Measurements from ENCODE around the gene NDUFB11. TPM values are rescaled to one million over a fixed set of nuclear protein-coding genes. Genes with fewer than 3 reads are reported as not detected.
A peak's percentile ranks its signal among the peaks of the same experiment; 100 is the strongest.
"Not testable (repeated sequence)": the region's sequence is repeated elsewhere in the genome, so short reads cannot be mapped to it uniquely, and the experiment has no call there.

The NDUFB11 gene
- total and polyA plus RNA-seq, 12 donors: 149 to 217 (median 172) TPM

DNA sequence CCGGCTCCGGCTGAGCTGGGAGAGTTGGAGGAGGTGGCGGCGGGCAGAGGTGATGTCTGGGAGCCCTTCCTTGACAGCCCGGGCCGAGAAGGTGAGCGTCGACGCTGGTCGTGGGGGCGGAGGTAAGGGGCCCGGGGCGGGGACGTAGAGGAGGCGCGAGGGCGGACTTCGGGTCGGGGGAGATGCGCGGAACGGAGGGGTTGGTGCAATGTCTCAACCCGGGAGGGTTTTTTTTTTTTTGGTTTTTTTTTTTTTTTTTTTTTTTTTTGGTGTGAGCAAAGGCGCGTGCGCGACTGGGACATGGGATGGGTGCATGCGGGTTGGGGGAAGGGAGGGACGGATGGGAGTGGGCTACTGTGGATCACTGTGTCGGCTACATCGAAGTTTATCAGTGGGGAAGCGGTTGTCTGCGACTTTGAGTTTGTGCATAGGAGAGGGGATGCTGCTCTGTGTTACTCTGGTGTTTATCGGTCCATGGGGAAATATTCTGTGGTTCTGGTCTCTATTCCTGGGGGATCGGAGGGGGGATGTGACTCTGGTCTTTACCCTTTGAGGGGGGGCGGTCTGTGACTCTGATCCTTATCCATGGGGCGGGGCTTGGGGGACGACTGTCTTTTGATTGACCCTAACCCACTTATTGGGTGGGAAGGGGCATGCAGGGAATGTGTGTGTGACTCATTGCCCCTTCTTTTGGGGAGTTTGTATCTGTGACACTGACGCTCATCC, 1.1 kb upstream of the NDUFB11 start:
- DNase-seq: no peak
- no peaks in the 10 kb centered on the region for H3K9me3 ChIP-seq
- H3K36me3 ChIP-seq: peaks cover 0 to 26% (median 0%) of the 10 kb centered on the region in 9 donors
- intact Hi-C loops (cut with DNase I): no loop called here
- 1% methylated on average over 28 to 39 of the region's 39 CpGs for WGBS, 2 donors
- TF ChIP-seq, protein P1, sequence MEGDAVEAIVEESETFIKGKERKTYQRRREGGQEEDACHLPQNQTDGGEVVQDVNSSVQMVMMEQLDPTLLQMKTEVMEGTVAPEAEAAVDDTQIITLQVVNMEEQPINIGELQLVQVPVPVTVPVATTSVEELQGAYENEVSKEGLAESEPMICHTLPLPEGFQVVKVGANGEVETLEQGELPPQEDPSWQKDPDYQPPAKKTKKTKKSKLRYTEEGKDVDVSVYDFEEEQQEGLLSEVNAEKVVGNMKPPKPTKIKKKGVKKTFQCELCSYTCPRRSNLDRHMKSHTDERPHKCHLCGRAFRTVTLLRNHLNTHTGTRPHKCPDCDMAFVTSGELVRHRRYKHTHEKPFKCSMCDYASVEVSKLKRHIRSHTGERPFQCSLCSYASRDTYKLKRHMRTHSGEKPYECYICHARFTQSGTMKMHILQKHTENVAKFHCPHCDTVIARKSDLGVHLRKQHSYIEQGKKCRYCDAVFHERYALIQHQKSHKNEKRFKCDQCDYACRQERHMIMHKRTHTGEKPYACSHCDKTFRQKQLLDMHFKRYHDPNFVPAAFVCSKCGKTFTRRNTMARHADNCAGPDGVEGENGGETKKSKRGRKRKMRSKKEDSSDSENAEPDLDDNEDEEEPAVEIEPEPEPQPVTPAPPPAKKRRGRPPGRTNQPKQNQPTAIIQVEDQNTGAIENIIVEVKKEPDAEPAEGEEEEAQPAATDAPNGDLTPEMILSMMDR (IDR thresholded peaks at IDR 0.05): no peak
- peak; percentile 7 to 51 (median 37) for ATAC-seq
- H3K4me3 ChIP-seq: peak overlapping the region; percentile 41 to 89 (median 67)
- H3K27ac ChIP-seq: peak overlapping the region; percentile 89 to 98 (median 92)
- peaks cover 0 to 28% (median 0%) of the 10 kb centered on the region in 7 donors for H3K27me3 ChIP-seq
- H3K4me1 ChIP-seq: peaks cover 0 to 33% (median 19%) of the 10 kb centered on the region in 9 donors

DNA sequence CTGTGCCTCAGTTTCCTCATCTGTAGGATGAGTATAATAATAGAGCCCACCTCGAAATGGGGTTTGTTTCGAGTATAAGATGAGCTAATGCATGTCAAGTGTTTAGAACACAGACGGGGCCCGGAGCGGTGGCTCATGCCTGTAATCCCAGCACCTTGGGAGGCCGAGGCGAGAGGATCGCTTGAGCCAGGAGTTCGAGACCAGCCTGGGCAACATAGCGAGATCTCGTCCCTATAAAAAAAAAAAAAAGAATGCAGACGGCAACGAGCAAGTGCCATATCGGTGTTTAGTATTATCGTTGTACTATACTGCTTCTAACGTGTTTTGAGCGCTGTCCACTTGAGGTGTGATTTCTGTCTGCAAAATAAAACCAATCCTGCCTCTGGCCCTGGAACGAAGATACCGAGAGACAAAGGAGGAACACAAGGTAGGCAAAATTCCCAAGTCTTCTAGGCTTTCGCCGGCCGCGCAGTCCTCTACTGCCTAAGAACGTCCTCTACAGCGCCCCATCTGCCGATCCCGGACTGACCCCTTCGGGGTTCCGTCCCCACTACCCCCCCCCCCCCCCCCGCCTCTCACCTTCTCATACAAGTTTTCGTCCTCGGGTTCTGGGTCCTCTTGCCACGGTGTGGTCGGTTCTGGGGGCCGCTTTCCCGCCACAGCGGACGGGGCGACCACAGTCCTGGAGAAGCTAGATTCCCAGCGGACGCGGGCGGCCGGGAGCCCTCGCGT, 442 bp downstream of the NDUFB11 start:
- DNase-seq (peak; percentile 25 to 35), ATAC-seq (peak; percentile 7 to 51 (median 27))
- Histone ChIP-seq H3K4me1 (peaks cover 0 to 32% (median 19%) of the 10 kb centered on the region in 9 donors), H3K9me3 (no peaks in the 10 kb centered on the region), H3K27ac (peak overlapping the region; percentile 89 to 98 (median 92)), H3K27me3 (peaks cover 0 to 35% (median 0%) of the 10 kb centered on the region in 7 donors), H3K4me3 (peak overlapping the region; percentile 41 to 89 (median 67)), H3K36me3 (peaks cover 0 to 30% (median 0%) of the 10 kb centered on the region in 9 donors)
- intact Hi-C loops (cut with DNase I): no loop called here
- TF ChIP-seq, protein P1 (IDR thresholded peaks at IDR 0.05): no peak
- 5 to 6% methylated on average over 24 to 36 of the region's 46 CpGs for WGBS, 2 donors

- H3K9me3 ChIP-seq: no peaks in the 10 kb centered on the region
- no peak for ATAC-seq
- peaks cover 0 to 58% (median 0%) of the 10 kb centered on the region in 7 donors for H3K27me3 ChIP-seq
- TF ChIP-seq, protein P1 (IDR thresholded peaks at IDR 0.05): no peak
- peaks cover 0 to 3% (median under 1%) of the 10 kb centered on the region in 9 donors for H3K4me1 ChIP-seq
- no peak overlapping the region for H3K27ac ChIP-seq
- DNase-seq: no peak
- H3K36me3 ChIP-seq: peaks cover 0 to 23% (median 0%) of the 10 kb centered on the region in 9 donors
- H3K4me3 ChIP-seq: no peak overlapping the region
- intact Hi-C loops (cut with DNase I): no loop called here
- WGBS, 2 donors: 82 to 91% methylated on average over 5 to 6 of the region's 6 CpGs
These were observed 6.3 kb downstream of the NDUFB11 start for GRCh38 chrX:47138171-47138570.

- H3K4me1 ChIP-seq; H3K36me3 ChIP-seq; DNase-seq; H3K4me3 ChIP-seq; H3K27ac ChIP-seq; intact Hi-C loops (cut with DNase I); H3K9me3 ChIP-seq: not testable (repeated sequence)
- peaks cover 0 to 51% (median 0%) of the 10 kb centered on the region in 7 donors for H3K27me3 ChIP-seq
- WGBS, 2 donors: 72 to 74% methylated on average over 5 of the region's 5 CpGs
- ATAC-seq: peak in 1 of 8 donors; percentile 53
These were observed 8.9 kb downstream of the NDUFB11 start for GRCh38 chrX:47135650-47136049.

All from heart right ventricle (tissue), 16 donors.